Naive thymus-derived CD4-positive, alpha-beta T cell (primary cell): ENCODE results near the gene C1orf159. TPM values are rescaled to one million over a fixed set of nuclear protein-coding genes. Genes with fewer than 3 reads are reported as not detected.
A peak's percentile ranks its signal among the peaks of the same experiment; 100 is the strongest.
"Not testable (repeated sequence)": the region's sequence is repeated elsewhere in the genome, so short reads cannot be mapped to it uniquely, and the experiment has no call there.

Experiments used
- ATAC-seq: fragments of 150-1000 bp; cut with Tn5 transposase; 2 replicates; pipeline ENCODE4 v1.10.0; 2021; ENCODE audit warnings: mild to moderate bottlenecking, moderate library complexity
- CTCF ChIA-PET: fragments of 350-600 bp; sonication (Branson Sonifier 250); formaldehyde crosslinking; loops from one replicate; lab custom pipeline; 2021; ENCODE audit warnings: antibody characterized with exemption; lab: Charles Lee
- POLR2A ChIA-PET: fragments of 350-600 bp; sonication (Branson Sonifier 250); formaldehyde crosslinking; loops from one replicate; lab custom pipeline; 2021; ENCODE audit warnings: antibody characterized with exemption, inconsistent platforms; lab: Charles Lee
- DNase-seq, 9 donors: peaks; one replicate each; pipeline versions ENCODE4 v3.0.0 to v3.0.0-alpha.2; 2020 to 2022; ENCODE audit warnings: mixed read lengths in 1 of 9
- H3K27ac ChIP-seq: one replicate; pipeline ENCODE4 v1.7.0; 2013; ENCODE audit warnings: mild to moderate bottlenecking, low read depth, low read length, moderate library complexity
- H3K27me3 ChIP-seq, 2 donors: one replicate each; pipeline ENCODE4 v1.7.0; 2013; ENCODE audit warnings: low read length in 2 of 2, mild to moderate bottlenecking in 2 of 2, moderate library complexity in 2 of 2; ENCODE audit not compliant: control insufficient read depth in 2 of 2, insufficient read depth in 2 of 2
- H3K36me3 ChIP-seq, 3 experiments: 1 replicate in 2 of 3; 2 replicates in 1 of 3; pipeline ENCODE4 v1.7.0; 2013; ENCODE audit warnings: low read length in 3 of 3, mild to moderate bottlenecking in 3 of 3, moderate library complexity in 1 of 3; ENCODE audit not compliant: insufficient read depth in 3 of 3, control insufficient read depth in 2 of 3
- H3K4me1 ChIP-seq, 2 donors: one replicate each; pipeline ENCODE4 v1.7.0; 2013; ENCODE audit warnings: low read length in 2 of 2, mild to moderate bottlenecking in 2 of 2, moderate library complexity in 1 of 2; ENCODE audit not compliant: control insufficient read depth in 2 of 2, insufficient read depth in 2 of 2
- H3K4me3 ChIP-seq: 2 replicates; pipeline ENCODE4 v1.7.0; 2013; ENCODE audit warnings: mild to moderate bottlenecking, low read length
- H3K9me3 ChIP-seq, 3 experiments: 1 replicate in 2 of 3; 2 replicates in 1 of 3; pipeline ENCODE4 v1.7.0; 2013; ENCODE audit warnings: low read length in 3 of 3; ENCODE audit not compliant: control insufficient read depth in 2 of 3
- H3K27ac Mint-ChIP-seq, 9 donors: one replicate each; pipeline ENCODE4 v1.8.0; 2020 to 2022; ENCODE audit warnings: mixed read lengths in 9 of 9, mild to moderate bottlenecking in 8 of 9, moderate library complexity in 5 of 9, inconsistent platforms in 2 of 9
- H3K27me3 Mint-ChIP-seq, 5 donors: one replicate each; pipeline ENCODE4 v1.8.0; 2021 to 2022; ENCODE audit warnings: mixed read lengths in 5 of 5, mild to moderate bottlenecking in 1 of 5
- H3K36me3 Mint-ChIP-seq, 5 donors: one replicate each; pipeline ENCODE4 v1.8.0; 2020 to 2022; ENCODE audit warnings: mixed read lengths in 5 of 5, mild to moderate bottlenecking in 3 of 5, inconsistent platforms in 1 of 5
- H3K4me1 Mint-ChIP-seq, 7 donors: one replicate each; pipeline ENCODE4 v1.8.0; 2020 to 2022; ENCODE audit warnings: mixed read lengths in 7 of 7, mild to moderate bottlenecking in 3 of 7, inconsistent platforms in 1 of 7
- H3K4me3 Mint-ChIP-seq, 10 donors: one replicate each; pipeline ENCODE4 v1.8.0; 2020 to 2022; ENCODE audit warnings: mild to moderate bottlenecking in 10 of 10, mixed read lengths in 10 of 10, moderate library complexity in 6 of 10, inconsistent platforms in 2 of 10
- H3K9me3 Mint-ChIP-seq, 11 donors: one replicate each; pipeline ENCODE4 v1.8.0; 2020 to 2022; ENCODE audit warnings: mixed read lengths in 11 of 11, mild to moderate bottlenecking in 4 of 11, inconsistent platforms in 1 of 11, moderate library complexity in 1 of 11
- intact Hi-C, 2 donors: fragments of 100-400 bp; cut with micrococcal nuclease; formaldehyde crosslinking; loops; one replicate each; pipeline ENCODE4 v1.15.1; 2023
- polyA plus RNA-seq, 2 donors: library from polyadenylated mRNA; unstranded; fragments of 300-500 nt; fragmentation: Illumina TruSeq; gene quantifications; one replicate each; pipeline ENCODE4 v1.2.3, GENCODE V29; 2021
- total RNA-seq, 6 experiments: library from RNA in 5 of 6; stranded (reverse) in 5 of 6; gene quantifications; 1 replicate in 5 of 6; 2 replicates in 1 of 6; pipeline ENCODE4 v1.2.3 and lab custom pipeline; 2021 to 2026

The C1orf159 gene
- total and polyA plus RNA-seq, 7 experiments from 2014 or later: 6.4 to 21.9 (median 19.2) TPM

DNA sequence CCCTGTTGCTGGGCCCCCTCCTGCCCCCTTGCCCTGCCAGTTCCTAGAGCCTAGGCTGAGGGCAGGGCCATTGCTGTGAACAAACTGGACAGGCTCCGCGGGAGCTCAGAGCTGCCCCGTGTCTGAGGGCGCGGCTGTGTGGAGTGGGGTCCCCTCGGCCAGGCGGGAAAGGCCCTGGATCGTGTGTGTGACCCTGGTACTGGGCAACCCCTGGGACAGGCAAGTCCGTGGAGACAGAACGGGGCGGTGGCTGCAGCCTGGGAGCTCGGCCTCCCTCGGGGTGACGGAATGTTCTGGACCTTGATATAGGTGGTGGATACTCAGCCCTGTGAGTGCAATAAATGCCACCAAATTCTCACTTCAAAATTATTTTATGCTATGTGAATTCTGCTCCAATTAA lies 27.7 kb upstream of the C1orf159 start:
- H3K9me3 ChIP-seq: no peaks in the 10 kb centered on the region
- Mint-ChIP-seq H3K36me3 (no peaks in the 10 kb centered on the region), H3K27me3 (no peaks in the 10 kb centered on the region), H3K4me1 (peaks cover 6 to 22% (median 8%) of the 10 kb centered on the region in 7 donors), H3K4me3 (peak overlapping the region in 9 of 10 donors; percentile 48 to 75 (median 64)), H3K9me3 (no peaks in the 10 kb centered on the region), H3K27ac (peak overlapping the region; percentile 94 to 99 (median 96))
- ATAC-seq (no peak), DNase-seq (no peak)
- intact Hi-C loops: loop anchor here in 1 of 2 donors (1.0 kb wide), 3 partner anchors 14 to 58 kb away; partner anchors contain the start of gene C1orf159
- CTCF ChIA-PET: no interaction called here
- H3K4me1 ChIP-seq: peaks cover 0 to 21% of the 10 kb centered on the region in 2 donors
- no peaks in the 10 kb centered on the region for H3K27me3 ChIP-seq
- H3K36me3 ChIP-seq: no peaks in the 10 kb centered on the region
- POLR2A ChIA-PET: no interaction called here
- peak overlapping the region; percentile 83 for H3K27ac ChIP-seq
- no peak overlapping the region for H3K4me3 ChIP-seq

DNA sequence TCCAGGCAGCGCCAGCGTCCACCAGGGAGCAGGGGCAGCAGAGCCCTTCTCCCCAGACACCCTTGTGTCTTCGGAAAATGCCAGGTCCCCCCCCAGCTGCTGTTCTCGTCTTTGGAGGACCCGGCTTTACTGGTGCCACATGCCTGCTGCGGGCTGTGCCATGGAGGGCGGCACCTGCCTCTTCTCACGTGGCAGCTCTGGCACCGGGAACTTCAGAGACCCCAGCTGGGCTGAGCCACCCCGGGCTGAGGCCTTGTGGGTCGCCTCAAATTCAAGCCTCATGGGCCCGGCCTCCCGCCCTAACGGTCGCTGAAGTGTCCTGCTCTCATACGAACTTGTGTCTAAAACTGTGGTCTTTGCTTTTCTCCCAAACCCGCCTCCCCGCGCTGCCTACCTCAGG lies 27.0 kb upstream of the C1orf159 start:
- Mint-ChIP-seq H3K27ac (peak overlapping the region in 5 of 9 donors; percentile 28 to 99 (median 96)), H3K27me3 (no peaks in the 10 kb centered on the region), H3K4me1 (peaks cover 6 to 29% (median 10%) of the 10 kb centered on the region in 7 donors), H3K9me3 (no peaks in the 10 kb centered on the region), H3K4me3 (no peak overlapping the region), H3K36me3 (no peaks in the 10 kb centered on the region)
- ChIA-PET POLR2A (interaction anchor here (0.5 kb wide), 1 partner anchor 124 kb away, joined by 3 read pairs; no protein-coding TSS in a partner anchor), CTCF (no interaction called here)
- ATAC-seq: no peak
- no peaks in the 10 kb centered on the region for H3K36me3 ChIP-seq
- H3K27me3 ChIP-seq: no peaks in the 10 kb centered on the region
- no peaks in the 10 kb centered on the region for H3K9me3 ChIP-seq
- peaks cover 1 to 23% of the 10 kb centered on the region in 2 donors for H3K4me1 ChIP-seq
- H3K4me3 ChIP-seq: no peak overlapping the region
- intact Hi-C loops: no loop called here
- no peak for DNase-seq
- H3K27ac ChIP-seq: no peak overlapping the region

DNA sequence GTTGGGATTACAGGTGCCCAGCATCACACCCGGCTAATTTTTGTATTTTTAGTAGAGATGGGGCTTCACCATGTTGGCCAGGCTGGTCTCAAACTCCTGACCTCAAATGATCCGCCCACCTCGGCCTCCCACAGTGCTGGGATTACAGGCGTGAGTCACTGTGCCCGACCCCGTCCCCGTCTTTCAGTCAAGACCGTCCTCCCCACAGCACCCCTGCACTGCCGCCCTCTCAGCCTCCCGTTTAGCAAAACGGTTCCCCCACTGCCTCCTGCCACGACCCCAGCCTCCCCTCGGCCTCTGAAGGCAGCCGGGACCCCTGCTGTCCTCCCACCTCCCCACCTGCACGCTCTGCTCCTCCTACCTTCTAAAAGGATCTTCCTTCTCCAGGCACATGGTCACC lies 26.5 kb upstream of the C1orf159 start:
- Mint-ChIP-seq H3K4me1 (peaks cover 6 to 31% (median 14%) of the 10 kb centered on the region in 7 donors), H3K27ac (peak overlapping the region in 3 of 9 donors; percentile 28 to 96 (median 71))
- H3K36me3 ChIP-seq, H3K4me3 ChIP-seq, H3K27me3 Mint-ChIP-seq, CTCF ChIA-PET, ATAC-seq, H3K27ac ChIP-seq, intact Hi-C loops, H3K27me3 ChIP-seq, H3K9me3 ChIP-seq, H3K4me3 Mint-ChIP-seq, H3K9me3 Mint-ChIP-seq, H3K36me3 Mint-ChIP-seq, POLR2A ChIA-PET: not testable (repeated sequence)
- DNase-seq: peak in 1 of 9 donors; percentile 56
- peaks cover 5 to 28% of the 10 kb centered on the region in 2 donors for H3K4me1 ChIP-seq

DNA sequence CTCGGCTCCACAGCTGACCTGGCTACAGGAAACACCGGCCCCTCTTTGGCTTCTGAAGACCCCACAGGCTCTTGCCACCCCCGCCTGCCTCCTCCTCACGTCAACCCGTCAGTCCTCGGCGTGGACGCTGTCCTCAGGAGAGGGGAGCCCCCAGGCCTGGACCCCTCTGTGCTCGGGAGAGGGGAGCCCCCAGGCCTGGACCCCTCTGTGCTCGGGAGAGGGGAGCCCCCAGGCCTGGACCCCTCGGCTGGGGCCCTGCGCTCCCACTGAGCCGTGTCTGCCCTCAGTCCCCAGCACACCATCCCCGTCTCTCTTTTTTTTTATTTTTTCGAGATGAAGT lies 26.0 kb upstream of the C1orf159 start:
- H3K4me3 Mint-ChIP-seq: no peak overlapping the region

DNA sequence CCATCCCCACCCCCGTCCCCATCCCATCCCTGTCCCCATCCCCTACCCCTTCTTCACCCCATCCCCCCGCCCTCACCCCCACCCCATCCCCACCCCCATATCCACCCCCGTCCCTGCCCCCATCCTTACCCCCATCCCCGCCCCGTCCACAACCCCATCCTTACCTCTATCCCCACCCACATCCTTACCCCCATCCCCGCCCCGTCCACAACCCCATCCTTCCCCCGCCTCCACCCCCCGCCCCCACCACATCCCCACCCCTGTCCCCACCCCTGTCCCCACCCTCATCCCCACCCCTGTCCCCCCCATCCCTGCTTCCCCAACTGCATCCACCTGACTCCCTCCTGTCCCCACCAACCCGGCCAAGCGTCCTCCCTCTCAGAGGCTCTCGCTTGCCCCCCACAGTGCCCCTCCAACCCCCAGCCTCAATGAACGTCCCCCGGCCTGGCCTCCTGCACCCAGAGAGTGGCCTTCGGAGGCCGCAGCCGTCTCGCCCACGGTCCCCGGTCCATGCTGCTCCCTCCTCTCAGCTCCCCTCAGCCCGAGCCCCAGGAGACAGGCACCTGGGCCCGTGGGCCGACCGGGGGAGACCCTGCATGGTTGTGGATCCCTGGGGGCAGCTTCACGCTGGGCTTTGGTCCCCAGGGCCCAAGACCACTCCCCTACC lies 25.5 kb upstream of the C1orf159 start:
- H3K4me1 Mint-ChIP-seq: peaks cover 6 to 33% (median 17%) of the 10 kb centered on the region in 7 donors
- Histone ChIP-seq H3K9me3 (no peaks in the 10 kb centered on the region), H3K4me3 (no peak overlapping the region), H3K36me3 (no peaks in the 10 kb centered on the region), H3K27ac (no peak overlapping the region), H3K27me3 (no peaks in the 10 kb centered on the region), H3K4me1 (peaks cover 5 to 30% of the 10 kb centered on the region in 2 donors)
- H3K4me3 Mint-ChIP-seq: no peak overlapping the region
- ATAC-seq: no peak
- no peaks in the 10 kb centered on the region for H3K36me3 Mint-ChIP-seq
- no peak for DNase-seq
- POLR2A ChIA-PET: no interaction called here
- no peaks in the 10 kb centered on the region for H3K9me3 Mint-ChIP-seq
- H3K27me3 Mint-ChIP-seq: no peaks in the 10 kb centered on the region
- CTCF ChIA-PET: no interaction called here
- no peak overlapping the region for H3K27ac Mint-ChIP-seq
- intact Hi-C loops: no loop called here

More for the DNA sequence above, 26.0 kb upstream of the C1orf159 start:
- peaks cover 5 to 30% of the 10 kb centered on the region in 2 donors for H3K4me1 ChIP-seq
- ATAC-seq (no peak), DNase-seq (no peak)
- Mint-ChIP-seq H3K27ac (peak overlapping the region in 1 of 9 donors; percentile 71), H3K36me3 (no peaks in the 10 kb centered on the region), H3K4me1 (peaks cover 6 to 32% (median 15%) of the 10 kb centered on the region in 7 donors), H3K9me3 (no peaks in the 10 kb centered on the region), H3K27me3 (no peaks in the 10 kb centered on the region)
- ChIA-PET CTCF (no interaction called here), POLR2A (no interaction called here)
- no peaks in the 10 kb centered on the region for H3K9me3 ChIP-seq
- no peak overlapping the region for H3K4me3 ChIP-seq
- no peaks in the 10 kb centered on the region for H3K27me3 ChIP-seq
- no peak overlapping the region for H3K27ac ChIP-seq
- H3K36me3 ChIP-seq: no peaks in the 10 kb centered on the region
- intact Hi-C loops: no loop called here

DNA sequence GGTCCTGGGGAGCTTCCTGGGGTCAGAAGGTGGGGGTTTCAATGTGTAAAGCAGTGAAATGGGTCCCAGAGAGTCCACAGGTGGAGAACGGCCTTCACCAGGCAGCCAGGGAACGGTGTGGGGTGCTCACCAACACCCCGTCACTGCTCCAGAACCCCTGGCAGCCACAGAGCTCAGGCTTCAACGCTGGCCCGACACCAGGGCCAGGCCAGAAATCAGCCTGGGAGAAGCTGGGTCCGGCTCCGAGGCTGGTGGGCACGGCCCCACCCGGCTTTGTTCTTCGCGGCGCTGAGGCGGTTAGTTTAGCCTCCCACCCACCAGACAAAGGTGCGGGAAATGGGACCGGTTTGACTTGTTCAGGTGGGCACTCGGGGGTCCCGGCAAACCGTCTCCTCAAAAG lies 24.8 kb upstream of the C1orf159 start:
- CTCF ChIA-PET: no interaction called here
- intact Hi-C loops: no loop called here
- no peaks in the 10 kb centered on the region for H3K36me3 Mint-ChIP-seq

More for the DNA sequence above, 24.8 kb upstream of the C1orf159 start:
- no peaks in the 10 kb centered on the region for H3K9me3 ChIP-seq
- POLR2A ChIA-PET: no interaction called here
- DNase-seq (no peak), ATAC-seq (no peak)
- H3K27me3 ChIP-seq: no peaks in the 10 kb centered on the region
- H3K27ac Mint-ChIP-seq: no peak overlapping the region
- H3K4me1 ChIP-seq: peaks cover 5 to 30% of the 10 kb centered on the region in 2 donors
- no peaks in the 10 kb centered on the region for H3K27me3 Mint-ChIP-seq
- H3K36me3 ChIP-seq: no peaks in the 10 kb centered on the region
- peaks cover 6 to 36% (median 17%) of the 10 kb centered on the region in 7 donors for H3K4me1 Mint-ChIP-seq
- no peak overlapping the region for H3K4me3 ChIP-seq
- no peak overlapping the region for H3K4me3 Mint-ChIP-seq
- no peaks in the 10 kb centered on the region for H3K9me3 Mint-ChIP-seq
- no peak overlapping the region for H3K27ac ChIP-seq
